ENCODE measurements around the gene FRMD4A. TPM values are rescaled to one million over a fixed set of nuclear protein-coding genes. Genes with fewer than 3 reads are reported as not detected.

The FRMD4A gene
- total RNA-seq, 1 experiment from 2014 or later, result 0.23 TPM

- Mint-ChIP-seq H3K27ac (ENCODE audit: low read depth, unreplicated experiment) (no peak overlapping the region), H3K9me3 (ENCODE audit: unreplicated experiment) (peaks cover 5% of the 10 kb centered on the region), H3K36me3 (ENCODE audit: insufficient read depth, unreplicated experiment) (no peaks in the 10 kb centered on the region), H3K4me1 (ENCODE audit: insufficient read depth, unreplicated experiment) (peaks cover 9% of the 10 kb centered on the region), H3K27me3 (ENCODE audit: insufficient read depth, unreplicated experiment) (no peaks in the 10 kb centered on the region), H3K4me3 (ENCODE audit: unreplicated experiment) (no peak overlapping the region)
- TF ChIP-seq CTCF (IDR thresholded peaks at IDR 0.05; ENCODE audit: unreplicated experiment), result no peak
- ChIA-PET CTCF (interaction anchor here (0.5 kb wide), 1 partner anchor 136 kb away, joined by 3 read pairs; no protein-coding TSS in a partner anchor), POLR2A (no interaction called here)
- intact Hi-C loops (cut with micrococcal nuclease), result no loop called here
- peak; percentile 16 for DNase-seq (ENCODE audit: unreplicated experiment)
- no TSS peak for BruUV-seq (replicated peaks)
Measured at GRCh38 chr10:14118953-14119352, 211.8 kb downstream of the FRMD4A start.

GRCh38 chr10:14116837-14117236 is 213.9 kb downstream of the FRMD4A start:
- no TSS peak for BruUV-seq (replicated peaks)
- H3K27ac Mint-ChIP-seq (ENCODE audit: low read depth, unreplicated experiment), result no peak overlapping the region
- CTCF ChIA-PET, result interaction anchor here (0.7 kb wide), 1 partner anchor 295 kb away, joined by 3 read pairs; no protein-coding TSS in a partner anchor

GRCh38 chr10:14116021-14116420 is 214.7 kb downstream of the FRMD4A start:
- intact Hi-C loops (cut with micrococcal nuclease), result no loop called here
- H3K4me1 Mint-ChIP-seq (ENCODE audit: insufficient read depth, unreplicated experiment), result peaks cover 9% of the 10 kb centered on the region
- no peak for DNase-seq (ENCODE audit: unreplicated experiment)
- no peak overlapping the region for H3K27ac Mint-ChIP-seq (ENCODE audit: low read depth, unreplicated experiment)
- H3K9me3 Mint-ChIP-seq (ENCODE audit: unreplicated experiment), result peaks cover 5% of the 10 kb centered on the region
- TF ChIP-seq CTCF (IDR thresholded peaks at IDR 0.05; ENCODE audit: unreplicated experiment), result no peak
- ChIA-PET POLR2A (no interaction called here), CTCF (no interaction called here)
- no TSS peak for BruUV-seq (replicated peaks)
- no peaks in the 10 kb centered on the region for H3K36me3 Mint-ChIP-seq (ENCODE audit: insufficient read depth, unreplicated experiment)
- H3K4me3 Mint-ChIP-seq (ENCODE audit: unreplicated experiment), result no peak overlapping the region
- no peaks in the 10 kb centered on the region for H3K27me3 Mint-ChIP-seq (ENCODE audit: insufficient read depth, unreplicated experiment)

More at GRCh38 chr10:14116837-14117236, 213.9 kb downstream of the FRMD4A start:
- peaks cover 5% of the 10 kb centered on the region for H3K9me3 Mint-ChIP-seq (ENCODE audit: unreplicated experiment)
- no peak overlapping the region for H3K4me3 Mint-ChIP-seq (ENCODE audit: unreplicated experiment)
- TF ChIP-seq CTCF (IDR thresholded peaks at IDR 0.05; ENCODE audit: unreplicated experiment), result no peak
- POLR2A ChIA-PET, result interaction anchor here (1.0 kb wide), 1 partner anchor 14 kb away, joined by 5 read pairs; no protein-coding TSS in a partner anchor
- no peaks in the 10 kb centered on the region for H3K27me3 Mint-ChIP-seq (ENCODE audit: insufficient read depth, unreplicated experiment)
- H3K4me1 Mint-ChIP-seq (ENCODE audit: insufficient read depth, unreplicated experiment), result peaks cover 9% of the 10 kb centered on the region
- intact Hi-C loops (cut with micrococcal nuclease), result no loop called here
- H3K36me3 Mint-ChIP-seq (ENCODE audit: insufficient read depth, unreplicated experiment), result no peaks in the 10 kb centered on the region
- no peak for DNase-seq (ENCODE audit: unreplicated experiment)

GRCh38 chr10:14114791-14115190 is 215.9 kb downstream of the FRMD4A start:
- Mint-ChIP-seq H3K4me1 (ENCODE audit: insufficient read depth, unreplicated experiment) (peaks cover 9% of the 10 kb centered on the region), H3K9me3 (ENCODE audit: unreplicated experiment) (peaks cover 5% of the 10 kb centered on the region), H3K4me3 (ENCODE audit: unreplicated experiment) (no peak overlapping the region), H3K27me3 (ENCODE audit: insufficient read depth, unreplicated experiment) (peaks cover 10% of the 10 kb centered on the region), H3K36me3 (ENCODE audit: insufficient read depth, unreplicated experiment) (no peaks in the 10 kb centered on the region), H3K27ac (ENCODE audit: low read depth, unreplicated experiment) (no peak overlapping the region)
- POLR2A ChIA-PET, result interaction anchor here (0.6 kb wide), 1 partner anchor 364 kb away, joined by 3 read pairs; no protein-coding TSS in a partner anchor
- DNase-seq (ENCODE audit: unreplicated experiment), result no peak
- no peak for TF ChIP-seq CTCF (IDR thresholded peaks at IDR 0.05; ENCODE audit: unreplicated experiment)
- intact Hi-C loops (cut with micrococcal nuclease), result no loop called here
- no TSS peak for BruUV-seq (replicated peaks)
- CTCF ChIA-PET, result interaction anchor here (0.5 to 0.9 kb wide), 2 partner anchors 10 to 12 kb away, joined by 3 read pairs; no protein-coding TSS in a partner anchor

Measured in MCF 10A (cell line).